NB4 (cell line): ENCODE measurements around the gene ELOVL3.

Experiments used
- POLR2A ChIP-seq: IDR thresholded peaks from 2 replicates; pipeline ENCODE4 v1.6.1; 2011; ENCODE audit warnings: mild to moderate bottlenecking; ENCODE audit not compliant: insufficient read length; ENCODE audit errors: extremely low read depth
- TF ChIP-seq, protein P1 (sequence below): IDR thresholded peaks from one replicate; pipeline ENCODE4 v1.5.1; 2012; ENCODE audit warnings: low read depth, low read length
- TF ChIP-seq, protein P2 (sequence below): IDR thresholded peaks from 2 replicates; pipeline ENCODE4 v1.6.1; 2011; ENCODE audit warnings: low read depth, low read length

DNA sequence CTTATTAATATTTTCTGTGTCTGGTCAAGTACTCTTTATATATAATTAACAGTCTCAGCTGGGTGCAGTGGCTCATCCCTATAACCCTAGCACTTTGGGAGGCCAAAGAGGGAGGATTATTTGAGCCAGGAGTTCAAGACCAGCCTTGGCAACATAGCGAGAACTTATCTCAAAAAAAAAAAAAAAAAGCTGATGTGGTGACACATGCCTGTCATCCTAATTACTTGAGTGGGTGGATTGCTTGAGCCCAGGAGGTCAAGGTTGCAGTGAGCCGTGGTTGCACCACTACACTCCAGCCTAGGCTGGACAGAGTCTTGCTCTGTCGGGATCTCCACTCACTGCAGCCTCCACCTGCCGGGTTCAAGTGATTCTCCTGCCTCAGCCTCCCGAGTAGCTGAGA, 6.7 kb upstream of the ELOVL3 start:
- TF ChIP-seq, protein P1, sequence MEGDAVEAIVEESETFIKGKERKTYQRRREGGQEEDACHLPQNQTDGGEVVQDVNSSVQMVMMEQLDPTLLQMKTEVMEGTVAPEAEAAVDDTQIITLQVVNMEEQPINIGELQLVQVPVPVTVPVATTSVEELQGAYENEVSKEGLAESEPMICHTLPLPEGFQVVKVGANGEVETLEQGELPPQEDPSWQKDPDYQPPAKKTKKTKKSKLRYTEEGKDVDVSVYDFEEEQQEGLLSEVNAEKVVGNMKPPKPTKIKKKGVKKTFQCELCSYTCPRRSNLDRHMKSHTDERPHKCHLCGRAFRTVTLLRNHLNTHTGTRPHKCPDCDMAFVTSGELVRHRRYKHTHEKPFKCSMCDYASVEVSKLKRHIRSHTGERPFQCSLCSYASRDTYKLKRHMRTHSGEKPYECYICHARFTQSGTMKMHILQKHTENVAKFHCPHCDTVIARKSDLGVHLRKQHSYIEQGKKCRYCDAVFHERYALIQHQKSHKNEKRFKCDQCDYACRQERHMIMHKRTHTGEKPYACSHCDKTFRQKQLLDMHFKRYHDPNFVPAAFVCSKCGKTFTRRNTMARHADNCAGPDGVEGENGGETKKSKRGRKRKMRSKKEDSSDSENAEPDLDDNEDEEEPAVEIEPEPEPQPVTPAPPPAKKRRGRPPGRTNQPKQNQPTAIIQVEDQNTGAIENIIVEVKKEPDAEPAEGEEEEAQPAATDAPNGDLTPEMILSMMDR = no peak
- TF ChIP-seq POLR2A = no peak
- TF ChIP-seq, protein P2, sequence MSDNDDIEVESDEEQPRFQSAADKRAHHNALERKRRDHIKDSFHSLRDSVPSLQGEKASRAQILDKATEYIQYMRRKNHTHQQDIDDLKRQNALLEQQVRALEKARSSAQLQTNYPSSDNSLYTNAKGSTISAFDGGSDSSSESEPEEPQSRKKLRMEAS = no peak
